GM12891 (cell line): ENCODE data around the gene RGS9.

Source experiments
- PAX5 ChIP-seq: IDR thresholded peaks from 2 replicates; pipeline ENCODE4 v1.6.1; 2011; ENCODE audit warnings: low read length, moderate library complexity, mild to moderate bottlenecking; ENCODE audit not compliant: insufficient read depth, severe bottlenecking
- POLR2A ChIP-seq: IDR thresholded peaks from 2 replicates; pipeline ENCODE4 v1.6.1; 2011; ENCODE audit warnings: low read depth, low read length, control low read depth
- POLR2AphosphoS5 ChIP-seq: IDR thresholded peaks from 2 replicates; pipeline ENCODE4 v1.6.1; 2011; ENCODE audit warnings: low read depth, low read length, control low read depth
- POU2F2 ChIP-seq: IDR thresholded peaks from 2 replicates; pipeline ENCODE4 v1.6.1; 2011; ENCODE audit warnings: low read depth, mild to moderate bottlenecking, control low read depth, low read length, moderate library complexity
- SPI1 ChIP-seq: IDR thresholded peaks from 2 replicates; pipeline ENCODE4 v1.6.1; 2011; ENCODE audit warnings: low read depth, low read length, control low read depth
- TAF1 ChIP-seq: IDR thresholded peaks from 2 replicates; pipeline ENCODE4 v1.6.1; 2011; ENCODE audit warnings: low read depth, low read length, control low read depth

GRCh38 chr17:65230040-65230439 is 92.9 kb downstream of the RGS9 start:
- TF ChIP-seq POLR2A (no peak), TAF1 (no peak), POLR2AphosphoS5 (no peak), SPI1 (no peak), PAX5 (no peak), POU2F2 (no peak)
